ENCODE results near the gene ASPHD2. TPM values are rescaled to one million over a fixed set of nuclear protein-coding genes. Genes with fewer than 3 reads are reported as not detected.
"Not testable (repeated sequence)": the region's sequence is repeated elsewhere in the genome, so short reads cannot be mapped to it uniquely, and the experiment has no call there.

The ASPHD2 gene
- polyA plus RNA-seq, 6 donors from 2014 or later, result 2.1 to 9.7 (median 6.6) TPM

DNA sequence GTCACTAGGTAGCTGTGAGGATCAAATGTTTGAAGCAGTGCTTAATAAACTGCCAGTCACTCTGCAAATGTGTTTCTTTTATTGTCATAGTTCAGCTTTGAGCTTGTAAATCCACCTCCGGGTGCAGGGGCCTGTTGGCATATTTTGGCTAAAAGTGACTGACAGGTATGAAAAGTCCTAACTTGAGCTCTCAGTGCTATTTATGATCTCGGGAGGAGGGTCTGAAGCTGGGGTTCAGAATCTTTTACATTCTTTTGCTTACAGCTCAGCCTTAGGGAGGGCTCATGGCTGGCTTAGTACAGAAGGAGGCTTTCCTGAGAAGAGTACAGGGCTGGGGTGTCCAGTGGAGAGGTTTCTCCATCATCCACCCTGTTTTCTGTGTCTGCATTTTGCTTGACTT, 1.5 kb downstream of the ASPHD2 start:
- peak overlapping the region; percentile 81 to 93 (median 86) for H3K4me3 Mint-ChIP-seq
- DNase-seq (no peak), ATAC-seq (ENCODE audit: low read depth in 2 of 2) (no peak)
- H3K27ac Mint-ChIP-seq, result peak overlapping the region in 5 of 6 donors; percentile 8 to 87 (median 75)
- no peaks in the 10 kb centered on the region for H3K9me3 Mint-ChIP-seq
- H3K36me3 Mint-ChIP-seq, result peaks cover 5 to 8% of the 10 kb centered on the region in 2 donors
- no peaks in the 10 kb centered on the region for H3K27me3 Mint-ChIP-seq
- H3K4me1 Mint-ChIP-seq, result peaks cover 49 to 63% (median 62%) of the 10 kb centered on the region in 3 donors

DNA sequence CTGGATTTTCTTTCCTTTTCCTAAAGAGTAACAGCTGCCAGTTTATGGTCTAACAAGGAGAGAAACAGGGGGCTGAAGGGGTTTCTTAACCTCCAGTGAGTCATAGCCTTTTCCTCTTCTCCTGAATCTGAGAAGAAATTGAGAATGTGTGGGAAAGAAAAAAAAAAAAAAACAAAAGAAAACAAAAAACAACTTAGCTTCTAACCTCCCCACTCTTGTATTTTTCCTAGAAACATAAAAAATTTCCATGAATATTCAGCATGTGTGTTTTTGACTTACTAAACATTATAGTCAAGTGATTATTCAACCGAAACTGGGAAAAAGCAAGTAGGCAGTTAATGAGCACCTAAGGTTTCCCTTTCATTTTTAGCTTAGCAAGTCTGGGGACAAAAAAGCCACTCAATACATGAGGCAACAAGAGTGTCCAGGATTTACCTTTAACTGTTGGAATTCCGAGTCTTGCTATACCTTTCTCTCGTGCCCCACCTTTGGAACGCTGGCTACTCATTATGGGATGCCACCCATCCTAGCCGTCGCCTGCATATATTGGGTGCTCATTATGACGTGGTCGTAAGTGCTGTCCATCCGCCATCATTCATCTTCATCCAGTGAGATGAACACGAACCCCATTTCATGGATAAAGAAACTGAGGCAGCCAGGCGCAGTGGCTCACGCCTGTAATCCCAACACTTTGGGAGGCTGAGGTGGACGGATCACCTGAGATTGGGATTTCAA, 2.4 kb downstream of the ASPHD2 start:
- no peaks in the 10 kb centered on the region for H3K9me3 Mint-ChIP-seq
- DNase-seq (no peak), ATAC-seq (ENCODE audit: low read depth in 2 of 2) (no peak)
- H3K36me3 Mint-ChIP-seq, result peaks cover 5 to 16% of the 10 kb centered on the region in 2 donors
- peak overlapping the region in 4 of 6 donors; percentile 8 to 75 (median 42) for H3K27ac Mint-ChIP-seq
- H3K4me3 Mint-ChIP-seq, result peak overlapping the region in 2 of 8 donors; percentile 20 to 84
- H3K27me3 Mint-ChIP-seq, result no peaks in the 10 kb centered on the region
- H3K4me1 Mint-ChIP-seq, result peaks cover 56 to 72% (median 70%) of the 10 kb centered on the region in 3 donors

DNA sequence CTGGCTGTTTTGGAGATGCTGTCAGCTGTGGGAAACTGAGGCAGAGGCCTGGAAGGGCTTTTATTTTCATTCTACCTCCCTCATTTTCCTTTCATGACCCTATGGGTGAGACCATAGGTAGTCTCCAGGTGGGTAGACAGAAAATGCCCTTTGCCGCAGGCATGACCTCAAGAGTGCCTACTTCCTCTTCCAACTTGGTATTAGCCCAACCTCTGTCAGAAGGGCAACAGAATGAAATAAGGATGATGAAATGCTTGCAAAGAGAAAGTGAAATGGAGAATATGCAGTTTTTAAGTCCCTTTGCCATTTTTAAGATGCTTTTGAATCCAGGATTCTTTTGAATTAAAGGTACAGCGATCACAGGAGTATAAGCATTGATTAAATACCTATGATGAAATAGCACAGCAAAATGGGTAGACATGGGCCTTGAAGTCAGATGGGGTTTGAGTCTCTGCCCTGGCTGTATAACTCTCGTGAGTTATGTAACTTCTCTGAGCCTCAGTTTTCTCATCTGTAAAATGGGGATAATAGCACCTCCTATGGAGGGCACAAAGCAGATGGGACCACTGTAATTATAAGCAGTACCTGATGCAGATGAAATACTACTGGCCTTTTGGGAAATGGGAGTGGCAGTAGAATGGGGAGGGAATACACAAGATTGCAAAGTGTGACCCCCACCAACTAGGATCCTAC, 3.7 kb downstream of the ASPHD2 start:
- ATAC-seq (ENCODE audit: low read depth in 2 of 2) (peak; percentile 57 to 58), DNase-seq (peak; percentile 73)
- peak overlapping the region in 6 of 8 donors; percentile 39 to 86 (median 52) for H3K4me3 Mint-ChIP-seq
- no peaks in the 10 kb centered on the region for H3K27me3 Mint-ChIP-seq
- H3K36me3 Mint-ChIP-seq, result peaks cover 5 to 16% of the 10 kb centered on the region in 2 donors
- peak overlapping the region in 5 of 6 donors; percentile 74 to 94 (median 90) for H3K27ac Mint-ChIP-seq
- peaks cover 53 to 74% (median 70%) of the 10 kb centered on the region in 3 donors for H3K4me1 Mint-ChIP-seq
- no peaks in the 10 kb centered on the region for H3K9me3 Mint-ChIP-seq

DNA sequence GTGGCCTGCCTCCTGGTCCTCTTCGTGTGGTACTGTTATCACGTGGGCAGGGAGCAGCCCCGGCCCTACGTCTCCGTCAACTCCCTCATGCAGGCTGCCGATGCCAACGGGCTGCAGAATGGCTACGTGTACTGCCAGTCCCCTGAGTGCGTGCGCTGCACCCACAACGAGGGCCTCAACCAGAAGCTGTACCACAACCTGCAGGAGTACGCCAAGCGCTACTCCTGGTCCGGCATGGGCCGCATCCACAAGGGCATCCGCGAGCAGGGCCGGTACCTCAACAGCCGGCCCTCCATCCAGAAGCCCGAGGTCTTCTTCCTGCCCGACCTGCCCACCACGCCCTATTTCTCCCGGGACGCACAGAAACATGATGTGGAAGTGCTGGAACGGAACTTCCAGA, 4.7 kb downstream of the ASPHD2 start:
- H3K4me3 Mint-ChIP-seq, result peak overlapping the region in 2 of 8 donors; percentile 9 to 16
- no peaks in the 10 kb centered on the region for H3K27me3 Mint-ChIP-seq
- no peaks in the 10 kb centered on the region for H3K9me3 Mint-ChIP-seq
- DNase-seq (no peak), ATAC-seq (ENCODE audit: low read depth in 2 of 2) (no peak)
- peak overlapping the region in 3 of 6 donors; percentile 49 to 96 (median 50) for H3K27ac Mint-ChIP-seq
- H3K4me1 Mint-ChIP-seq, result peaks cover 45 to 64% (median 64%) of the 10 kb centered on the region in 3 donors
- H3K36me3 Mint-ChIP-seq, result peaks cover 5 to 16% of the 10 kb centered on the region in 2 donors

DNA sequence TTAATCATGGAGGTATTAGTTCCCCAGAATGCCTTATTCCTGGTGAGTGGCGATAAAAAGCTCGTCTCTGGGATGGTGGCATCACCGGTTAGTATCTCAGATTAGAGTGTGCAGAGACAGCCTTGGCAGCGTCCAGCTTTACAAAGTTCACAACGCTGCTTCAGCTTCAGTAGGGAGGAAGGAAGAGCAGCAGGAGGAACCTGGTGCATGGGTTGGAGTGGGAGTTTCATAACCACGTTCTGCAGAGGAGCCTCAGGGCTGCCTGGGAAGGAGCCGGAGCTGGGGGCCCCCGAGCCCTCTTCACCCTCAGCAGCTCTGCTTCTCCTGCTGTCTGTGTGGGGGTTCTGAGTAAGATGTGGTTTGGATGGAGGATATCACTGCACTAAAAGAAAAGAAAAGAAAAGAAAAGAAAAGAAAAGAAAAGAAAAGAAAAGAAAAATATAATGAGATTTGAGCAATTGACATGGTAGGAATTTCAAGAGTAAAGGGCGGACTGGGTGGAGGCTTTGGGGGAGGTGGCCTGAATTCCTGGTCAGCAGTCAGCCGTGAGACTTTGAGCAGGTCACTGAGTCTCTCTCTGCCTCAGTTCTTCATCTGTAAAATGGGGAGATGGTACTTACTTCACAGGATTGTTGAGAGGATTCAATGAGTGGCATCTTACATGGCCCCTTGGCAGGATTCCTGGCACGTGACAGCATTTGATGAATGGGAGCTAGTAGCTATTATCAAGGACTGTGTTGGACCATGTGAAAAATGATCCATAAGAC, 6.5 kb downstream of the ASPHD2 start:
- H3K4me3 Mint-ChIP-seq, result peak overlapping the region in 1 of 8 donors; percentile 1
- H3K27ac Mint-ChIP-seq, result peak overlapping the region in 3 of 6 donors; percentile 20 to 70 (median 30)

DNA sequence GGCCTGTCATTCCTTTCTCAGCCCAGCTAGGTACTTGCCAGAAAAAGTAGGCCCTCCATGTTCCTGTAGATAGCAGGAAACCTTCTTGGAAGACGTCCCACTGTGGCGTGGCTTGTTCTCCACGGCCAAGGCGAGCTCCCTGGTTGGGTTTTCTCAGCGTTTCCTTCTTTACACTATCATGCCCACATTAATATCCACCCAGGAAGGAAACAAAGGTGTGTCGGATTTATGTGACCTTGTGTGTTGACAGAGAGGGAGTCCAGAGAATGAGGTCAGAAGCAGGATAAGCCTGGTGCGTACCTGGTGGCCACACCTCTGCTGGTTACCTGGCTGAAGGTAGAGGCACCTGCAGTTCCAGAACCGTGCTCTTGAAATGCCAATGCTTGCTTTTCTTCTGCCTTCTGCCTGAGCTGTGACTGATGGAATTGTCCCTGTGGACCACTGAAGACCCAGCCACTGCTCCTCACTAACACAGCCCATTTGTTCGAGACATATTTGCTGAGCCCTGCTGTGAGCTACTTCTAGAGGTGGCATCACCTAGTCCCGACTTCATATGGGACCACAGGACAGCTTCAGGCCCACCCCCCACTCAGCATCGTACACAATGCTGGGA, 7.9 kb downstream of the ASPHD2 start:
- Mint-ChIP-seq H3K4me1 (peaks cover 28 to 47% (median 42%) of the 10 kb centered on the region in 3 donors), H3K9me3 (no peaks in the 10 kb centered on the region), H3K36me3 (peaks cover 5 to 16% of the 10 kb centered on the region in 2 donors), H3K27ac (peak overlapping the region in 1 of 6 donors; percentile 33), H3K4me3 (no peak overlapping the region), H3K27me3 (no peaks in the 10 kb centered on the region)
- no peak for ATAC-seq (ENCODE audit: low read depth in 2 of 2)
- DNase-seq, result no peak

More for the DNA sequence above, 6.5 kb downstream of the ASPHD2 start:
- ATAC-seq (ENCODE audit: low read depth in 2 of 2) (no peak), DNase-seq (no peak)
- H3K4me1 Mint-ChIP-seq, result peaks cover 34 to 55% (median 54%) of the 10 kb centered on the region in 3 donors
- no peaks in the 10 kb centered on the region for H3K9me3 Mint-ChIP-seq
- H3K36me3 Mint-ChIP-seq, result peaks cover 5 to 16% of the 10 kb centered on the region in 2 donors
- H3K27me3 Mint-ChIP-seq, result no peaks in the 10 kb centered on the region

DNA sequence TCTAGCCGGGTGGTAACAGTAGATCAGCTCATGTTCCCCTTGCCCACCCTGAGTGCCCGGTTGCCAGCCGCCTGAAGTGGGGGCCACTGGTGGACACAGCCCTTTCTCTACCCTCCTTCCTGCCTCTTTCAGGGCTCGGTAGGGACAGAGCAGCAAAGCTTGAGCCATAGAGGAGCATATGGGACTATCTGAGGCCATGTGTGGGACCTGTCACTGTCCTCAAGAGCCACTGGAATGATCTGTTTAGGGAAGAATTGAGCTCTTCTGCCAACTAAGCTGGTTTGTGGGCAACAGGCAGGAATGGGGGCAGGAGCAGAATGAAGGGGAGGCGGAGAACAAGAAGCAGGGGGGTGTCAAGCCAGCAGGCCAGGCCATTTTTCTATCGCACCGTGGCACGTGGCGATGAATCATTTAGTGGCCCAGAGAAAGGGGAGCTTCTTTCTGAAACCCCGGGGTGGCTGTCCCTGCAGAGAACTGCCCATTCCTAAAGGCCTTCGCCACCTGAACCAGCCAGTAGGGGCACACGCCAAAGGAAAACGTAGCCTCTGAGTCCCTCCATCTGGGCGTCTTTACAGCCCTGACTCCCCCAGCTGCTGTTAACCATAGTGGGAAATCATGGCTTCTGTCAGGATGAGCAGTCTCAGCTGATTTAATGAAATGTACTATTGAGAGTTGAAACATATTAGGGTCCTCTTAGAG, 8.8 kb downstream of the ASPHD2 start:
- Mint-ChIP-seq H3K36me3 (peaks cover 1 to 16% of the 10 kb centered on the region in 2 donors), H3K27ac (peak overlapping the region in 3 of 6 donors; percentile 41 to 77 (median 72)), H3K4me3 (no peak overlapping the region), H3K9me3 (no peaks in the 10 kb centered on the region), H3K27me3 (no peaks in the 10 kb centered on the region), H3K4me1 (peaks cover 24 to 45% (median 34%) of the 10 kb centered on the region in 3 donors)
- ATAC-seq (ENCODE audit: low read depth in 2 of 2), result no peak
- no peak for DNase-seq

DNA sequence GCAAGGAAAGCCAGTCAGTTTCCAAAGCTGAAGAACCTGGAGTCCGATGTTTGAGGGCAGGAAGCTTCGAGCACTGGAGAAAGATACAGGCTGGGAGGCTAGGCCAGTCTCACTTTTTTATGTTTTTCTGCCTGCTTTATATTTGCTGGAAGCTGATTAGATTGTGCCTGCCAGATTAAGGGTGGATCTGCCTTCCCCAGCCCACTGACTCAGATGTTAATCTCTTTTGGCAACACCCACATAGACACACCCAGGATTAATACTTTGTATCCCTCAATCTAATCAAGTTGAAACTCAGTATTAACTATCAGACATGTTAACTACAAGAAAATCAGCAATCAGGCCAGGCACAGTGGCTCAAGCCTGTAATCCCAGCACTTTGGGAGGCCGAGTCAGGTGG, 9.7 kb downstream of the ASPHD2 start:
- not testable (repeated sequence) for ATAC-seq (ENCODE audit: low read depth in 2 of 2); DNase-seq; H3K4me3 Mint-ChIP-seq; H3K9me3 Mint-ChIP-seq; H3K27me3 Mint-ChIP-seq
- Mint-ChIP-seq H3K27ac (peak overlapping the region in 2 of 6 donors; percentile 53 to 62), H3K4me1 (peaks cover 22 to 38% (median 29%) of the 10 kb centered on the region in 3 donors), H3K36me3 (peaks cover 0 to 17% of the 10 kb centered on the region in 2 donors)

DNA sequence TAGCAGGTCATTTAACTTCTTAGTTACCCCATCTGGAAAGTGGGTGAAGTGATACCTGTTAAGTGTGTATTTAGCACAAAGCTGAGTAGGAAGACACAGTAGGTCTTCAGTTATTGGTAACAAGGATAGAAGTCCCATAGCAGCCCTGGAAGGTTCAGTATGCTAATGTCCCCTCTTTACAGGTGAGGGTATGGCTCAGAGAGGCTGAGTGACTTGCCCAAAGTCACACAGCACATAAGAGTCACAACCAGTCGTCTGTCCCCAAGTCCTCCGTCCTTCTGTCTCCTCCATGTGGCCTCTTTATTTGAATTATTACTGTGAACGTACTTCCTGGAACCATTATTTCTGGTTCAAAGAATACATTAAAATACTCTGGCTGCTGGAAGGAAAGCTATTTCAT, 10.5 kb downstream of the ASPHD2 start:
- H3K36me3 Mint-ChIP-seq, result peaks cover 0 to 24% of the 10 kb centered on the region in 2 donors
- peaks cover 22 to 36% (median 26%) of the 10 kb centered on the region in 3 donors for H3K4me1 Mint-ChIP-seq
- no peak overlapping the region for H3K27ac Mint-ChIP-seq
- no peaks in the 10 kb centered on the region for H3K27me3 Mint-ChIP-seq
- DNase-seq (no peak), ATAC-seq (ENCODE audit: low read depth in 2 of 2) (no peak)
- no peak overlapping the region for H3K4me3 Mint-ChIP-seq
- no peaks in the 10 kb centered on the region for H3K9me3 Mint-ChIP-seq

DNA sequence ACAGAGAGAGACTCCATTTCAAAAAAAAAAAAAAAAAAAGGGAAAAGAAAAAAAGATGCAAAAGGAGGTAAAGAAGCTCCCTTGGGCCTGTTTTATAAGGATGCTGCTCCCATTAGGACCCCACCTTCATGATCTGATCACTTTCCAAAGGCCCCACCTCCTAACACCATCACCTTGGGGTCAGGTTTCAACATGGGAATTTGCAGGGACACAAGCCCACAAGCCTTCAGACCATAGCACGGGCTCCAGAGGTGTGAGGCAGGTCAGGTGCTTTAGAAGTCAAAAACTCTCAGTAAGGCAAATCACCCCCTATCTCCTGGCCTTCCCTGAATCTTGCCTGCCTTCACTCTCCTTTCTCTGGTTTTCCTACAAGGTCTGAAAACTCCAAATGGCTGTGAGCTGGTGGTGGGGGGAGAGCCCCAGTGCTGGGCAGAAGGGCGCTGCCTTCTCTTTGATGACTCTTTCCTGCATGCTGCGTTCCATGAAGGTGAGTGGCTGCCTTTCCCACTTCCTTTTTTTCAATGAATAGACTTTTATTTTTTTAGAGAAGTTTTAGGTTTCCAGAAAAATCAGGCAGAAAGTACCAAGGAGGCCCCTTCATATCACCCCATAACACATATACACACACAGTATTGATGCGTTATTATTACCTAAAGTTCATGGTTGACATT, 13.2 kb downstream of the ASPHD2 start:
- Mint-ChIP-seq H3K27ac (peak overlapping the region in 3 of 6 donors; percentile 9 to 79 (median 47)), H3K4me1 (peaks cover 6 to 15% (median 7%) of the 10 kb centered on the region in 3 donors)

DNA sequence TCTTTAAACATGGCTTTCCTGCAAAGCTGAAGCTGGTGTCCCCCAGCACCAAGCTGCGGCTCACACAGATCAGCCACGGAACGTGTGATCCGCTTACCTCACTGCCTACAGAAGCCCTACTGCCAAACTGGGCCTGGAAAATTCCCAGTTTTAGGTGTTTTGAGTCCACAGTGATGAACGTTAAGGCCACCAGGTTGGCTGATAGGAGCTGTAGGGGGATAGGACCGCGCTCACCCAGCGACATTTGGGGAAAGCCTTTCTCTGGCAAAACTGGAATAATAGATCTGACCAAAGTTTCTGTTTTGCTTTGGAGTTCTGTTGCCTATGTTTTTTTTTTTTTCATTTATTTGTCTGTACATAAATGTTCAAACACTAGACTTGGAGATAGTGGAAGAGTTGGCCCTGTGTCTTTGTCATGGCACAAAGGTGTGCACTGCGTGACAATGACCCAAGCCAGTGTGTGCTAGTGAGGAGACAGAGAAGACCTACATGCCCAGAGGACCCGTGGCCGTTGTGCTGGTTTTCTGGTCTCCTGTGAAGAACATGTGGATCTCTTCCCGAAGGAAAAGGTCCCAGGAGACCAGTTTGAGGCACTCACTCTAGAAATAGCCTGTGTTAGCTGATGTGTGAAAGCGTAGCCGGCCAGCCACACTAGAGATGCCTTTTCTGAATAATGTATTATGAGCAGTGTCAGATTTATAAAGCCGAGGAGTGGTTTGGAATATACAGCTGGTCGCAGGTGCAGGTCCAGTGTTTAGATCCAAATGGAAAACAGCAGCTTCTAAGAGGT, 15.0 kb downstream of the ASPHD2 start:
- no peaks in the 10 kb centered on the region for H3K27me3 Mint-ChIP-seq
- no peak for DNase-seq
- H3K4me3 Mint-ChIP-seq, result no peak overlapping the region
- H3K27ac Mint-ChIP-seq, result no peak overlapping the region
- H3K9me3 Mint-ChIP-seq, result no peaks in the 10 kb centered on the region
- peaks cover 0 to 17% (median 4%) of the 10 kb centered on the region in 3 donors for H3K4me1 Mint-ChIP-seq
- ATAC-seq (ENCODE audit: low read depth in 2 of 2), result no peak
- H3K36me3 Mint-ChIP-seq, result peaks cover 0 to 9% of the 10 kb centered on the region in 2 donors

More for the DNA sequence above, 13.2 kb downstream of the ASPHD2 start:
- Mint-ChIP-seq H3K36me3 (peaks cover 0 to 9% of the 10 kb centered on the region in 2 donors), H3K4me3 (no peak overlapping the region), H3K27me3 (no peaks in the 10 kb centered on the region), H3K9me3 (no peaks in the 10 kb centered on the region)
- DNase-seq, result no peak
- no peak for ATAC-seq (ENCODE audit: low read depth in 2 of 2)
